GM13977 (cell line): Measurements from ENCODE around the gene MRPS23.

Experiments used
- DNase-seq: peaks from one replicate; pipeline ENCODE4 v3.0.0; 2012; ENCODE audit warnings: low spot score
- in situ Hi-C: fragments of 300-500 bp; cut with MboI; formaldehyde crosslinking; loops from one replicate; pipeline ENCODE4 v1.12.0; 2022; ENCODE audit warnings: low sequenced_read_pairs, low pct_unique_long_range_greater_than_20kb, mixed read lengths, inconsistent platforms; ENCODE audit not compliant: unreplicated experiment
- TF ChIP-seq, protein P1 (sequence below): IDR thresholded peaks from 2 replicates; pipeline ENCODE4 v1.5.1; 2012; ENCODE audit warnings: mild to moderate bottlenecking, control low read depth; ENCODE audit not compliant: insufficient read depth; ENCODE audit errors: extremely low read depth, missing control alignments

Gene MRPS23

DNA sequence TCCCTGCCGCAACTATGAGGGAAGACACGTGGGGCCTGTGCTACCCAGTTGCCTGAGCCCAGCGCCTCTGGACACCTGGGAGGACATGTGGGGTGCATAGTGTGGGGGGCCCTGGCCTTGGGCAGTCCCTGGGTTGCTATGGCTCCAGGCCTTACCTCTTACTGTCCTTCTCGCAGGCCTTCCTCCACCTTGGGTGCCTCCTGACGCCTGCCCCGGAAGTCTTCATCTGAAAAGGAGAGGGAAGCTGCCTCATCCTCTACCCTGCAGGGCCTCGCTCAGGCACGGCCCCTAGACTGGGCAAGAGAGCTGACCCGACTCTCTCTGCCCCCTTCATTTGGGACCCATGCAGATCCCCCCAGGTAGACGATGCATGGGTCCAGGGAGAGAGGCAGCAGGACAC is 16.5 kb upstream of the MRPS23 start:
- in situ Hi-C loops: no loop called here
- DNase-seq: no peak
- TF ChIP-seq, protein P1, sequence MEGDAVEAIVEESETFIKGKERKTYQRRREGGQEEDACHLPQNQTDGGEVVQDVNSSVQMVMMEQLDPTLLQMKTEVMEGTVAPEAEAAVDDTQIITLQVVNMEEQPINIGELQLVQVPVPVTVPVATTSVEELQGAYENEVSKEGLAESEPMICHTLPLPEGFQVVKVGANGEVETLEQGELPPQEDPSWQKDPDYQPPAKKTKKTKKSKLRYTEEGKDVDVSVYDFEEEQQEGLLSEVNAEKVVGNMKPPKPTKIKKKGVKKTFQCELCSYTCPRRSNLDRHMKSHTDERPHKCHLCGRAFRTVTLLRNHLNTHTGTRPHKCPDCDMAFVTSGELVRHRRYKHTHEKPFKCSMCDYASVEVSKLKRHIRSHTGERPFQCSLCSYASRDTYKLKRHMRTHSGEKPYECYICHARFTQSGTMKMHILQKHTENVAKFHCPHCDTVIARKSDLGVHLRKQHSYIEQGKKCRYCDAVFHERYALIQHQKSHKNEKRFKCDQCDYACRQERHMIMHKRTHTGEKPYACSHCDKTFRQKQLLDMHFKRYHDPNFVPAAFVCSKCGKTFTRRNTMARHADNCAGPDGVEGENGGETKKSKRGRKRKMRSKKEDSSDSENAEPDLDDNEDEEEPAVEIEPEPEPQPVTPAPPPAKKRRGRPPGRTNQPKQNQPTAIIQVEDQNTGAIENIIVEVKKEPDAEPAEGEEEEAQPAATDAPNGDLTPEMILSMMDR: no peak

DNA sequence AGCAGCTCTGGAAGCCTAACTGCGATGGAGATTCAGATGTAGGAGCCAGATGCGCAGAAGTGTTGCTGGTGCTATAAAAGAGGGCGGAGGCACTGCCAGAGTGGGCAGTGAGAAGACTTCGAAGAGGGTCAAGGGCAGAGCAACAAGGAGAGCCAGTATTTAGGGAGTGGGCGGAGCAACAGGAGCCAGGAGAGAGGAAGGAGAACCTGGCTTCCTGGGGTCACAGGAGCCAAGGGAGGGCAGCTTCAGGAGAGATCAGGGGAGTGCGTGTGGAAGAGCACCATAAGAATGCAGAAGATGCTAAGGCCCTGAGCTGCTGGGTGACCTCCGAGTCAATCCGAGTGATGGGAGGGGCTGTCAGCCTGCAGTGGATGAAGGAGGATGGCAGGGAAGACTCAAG is 14.4 kb upstream of the MRPS23 start:
- TF ChIP-seq, protein P1: no peak
- in situ Hi-C loops: no loop called here
- DNase-seq: no peak

DNA sequence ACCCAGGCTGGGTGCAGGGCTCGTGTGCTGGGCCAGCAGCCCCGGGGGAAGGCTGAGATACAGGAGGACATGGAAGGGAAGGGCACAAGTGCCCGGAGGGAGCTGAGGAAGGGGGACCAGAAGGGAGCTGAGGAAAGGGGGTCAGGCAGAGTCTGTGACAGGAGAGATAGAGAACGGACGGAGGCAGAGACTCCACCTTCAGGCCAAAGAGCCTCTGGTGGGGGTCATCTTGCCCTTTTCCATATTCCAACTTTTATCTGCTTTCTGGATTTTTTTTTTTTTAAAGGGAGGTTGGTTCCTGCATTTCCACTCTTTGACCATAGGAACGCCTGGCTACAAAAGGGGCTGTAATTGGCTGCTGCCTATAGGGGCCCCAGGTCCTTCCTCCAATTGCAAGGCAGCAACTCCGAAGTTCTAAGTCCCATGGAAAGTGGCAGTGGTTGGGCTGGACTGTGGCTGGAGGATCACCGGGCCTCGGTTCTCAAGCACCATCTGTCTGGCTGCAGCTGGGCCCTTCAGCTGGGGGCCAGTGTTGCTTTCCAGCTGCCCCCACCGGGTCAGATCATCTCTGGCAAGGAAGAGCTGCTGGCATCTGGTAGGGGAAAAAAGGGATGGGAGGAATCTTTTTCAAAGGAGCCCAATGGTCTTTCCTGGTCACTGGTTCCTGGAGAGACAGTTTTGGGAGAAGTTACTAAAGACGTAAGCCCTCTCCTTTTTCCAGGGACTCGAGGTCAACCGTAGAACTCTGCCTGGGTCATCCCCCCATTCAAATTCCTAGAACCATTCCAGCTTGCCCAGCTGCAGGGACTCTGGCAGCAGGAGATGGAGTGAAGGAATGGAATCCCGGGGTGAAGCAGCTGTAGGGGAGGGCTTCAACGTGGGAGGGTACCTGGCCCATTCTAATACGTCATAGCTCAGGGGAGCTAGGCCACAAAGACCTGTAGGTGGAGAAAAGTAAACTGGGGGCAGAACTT is 13.1 kb upstream of the MRPS23 start:
- in situ Hi-C loops: no loop called here
- DNase-seq: peak; percentile 21
- TF ChIP-seq, protein P1: no peak

DNA sequence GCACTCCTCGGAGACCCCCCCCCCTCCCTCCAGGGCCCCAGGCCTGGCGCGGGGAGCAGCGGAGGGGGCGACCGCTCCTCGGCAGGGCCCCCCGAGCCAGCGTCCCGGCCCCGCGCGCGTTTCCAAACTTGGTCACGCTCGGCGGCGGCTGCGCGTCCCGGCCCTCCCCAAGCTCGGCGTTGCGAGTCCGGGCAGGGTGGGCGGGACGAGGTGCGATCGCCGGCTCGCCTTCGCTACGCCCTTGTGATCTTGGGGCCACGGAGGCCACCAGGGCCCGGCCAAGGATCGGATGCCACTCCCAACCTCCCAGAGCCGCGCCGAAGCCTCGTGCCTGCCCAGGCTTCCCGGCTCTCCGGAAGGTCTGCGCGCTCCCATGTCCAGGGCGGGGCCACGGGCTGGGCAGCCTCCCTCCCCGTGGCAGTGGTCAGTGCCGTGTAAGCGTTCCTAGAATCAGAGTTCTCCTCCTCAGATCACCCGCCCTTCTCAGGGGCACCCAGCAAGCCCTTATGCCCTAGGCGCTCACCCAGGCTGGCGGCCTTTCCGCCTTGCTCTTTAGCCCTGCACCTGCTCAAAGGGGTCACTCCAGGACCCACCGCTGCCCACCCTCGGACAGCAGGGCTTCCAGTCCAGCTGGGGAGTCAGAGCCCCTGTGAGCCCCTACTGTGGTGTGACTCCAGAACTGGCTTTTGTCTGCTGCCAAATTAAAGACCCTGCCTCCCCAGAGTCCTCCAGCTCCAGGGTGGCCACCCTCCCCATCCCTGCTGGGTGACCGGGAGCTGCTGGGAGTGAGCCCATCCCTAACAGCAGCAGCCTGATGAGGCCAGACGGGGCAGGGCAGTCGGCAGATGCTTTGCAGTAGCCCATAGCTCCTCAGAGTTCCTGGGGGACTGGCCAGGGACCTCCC is 12.2 kb upstream of the MRPS23 start:
- DNase-seq: peak; percentile 42
- in situ Hi-C loops: no loop called here
- TF ChIP-seq, protein P1: no peak

DNA sequence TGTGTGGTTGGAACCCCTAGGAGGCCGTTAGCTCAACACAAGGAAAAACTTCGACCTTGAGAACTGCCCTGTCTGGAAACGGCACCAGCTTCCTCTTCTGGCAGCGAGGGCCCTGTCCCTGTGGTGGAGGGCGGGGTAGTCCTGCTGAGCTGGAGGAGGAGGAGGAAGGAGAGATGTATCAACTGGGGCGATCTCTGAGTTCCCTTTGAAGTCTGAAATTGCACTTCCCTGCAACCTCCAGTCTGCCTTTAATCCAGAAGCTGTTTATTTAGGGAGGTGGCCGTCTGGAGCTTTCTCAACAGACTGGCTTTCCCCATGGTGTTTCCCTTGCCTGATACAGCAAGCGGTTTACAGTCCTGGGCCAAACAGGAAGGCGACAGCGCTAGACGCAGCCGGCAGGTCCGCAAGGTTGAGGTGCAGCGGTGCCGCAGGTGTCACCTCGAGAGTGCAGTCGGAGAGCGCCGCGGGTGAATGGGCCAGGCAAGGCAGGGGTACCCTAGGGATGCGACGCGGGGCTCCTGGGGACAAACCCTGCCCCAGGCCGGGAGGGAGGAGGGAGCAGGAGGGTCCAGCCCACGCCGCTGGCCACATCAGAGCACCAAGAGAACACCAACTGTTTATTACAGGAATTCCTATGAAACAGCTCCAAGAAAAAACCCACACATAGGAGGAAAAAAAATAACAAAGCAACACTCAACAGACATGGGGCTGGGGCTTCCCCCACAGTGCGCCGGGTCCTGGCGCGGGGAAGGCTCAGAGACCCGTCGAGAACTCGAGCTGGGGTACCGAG is 11.4 kb upstream of the MRPS23 start:
- TF ChIP-seq, protein P1: no peak
- in situ Hi-C loops: no loop called here
- DNase-seq: peak; percentile 46
